GM11168 (cell line): ENCODE results near the gene GNGT2.
"Not testable (repeated sequence)": the region's sequence is repeated elsewhere in the genome, so short reads cannot be mapped to it uniquely, and the experiment has no call there.

ENCODE experiments used
- in situ Hi-C: fragments of 300-500 bp; cut with MboI; formaldehyde crosslinking; loops from one replicate; pipeline ENCODE4 v1.12.0; 2022; ENCODE audit warnings: low sequenced_read_pairs; ENCODE audit not compliant: unreplicated experiment

The GNGT2 gene

GRCh38 chr17:49183341-49183740 lies 27.0 kb downstream of the GNGT2 start:
- in situ Hi-C loops, result no loop called here

- in situ Hi-C loops, result no loop called here
Observed at GRCh38 chr17:49180998-49181635, 29.3 kb downstream of the GNGT2 start.

DNA sequence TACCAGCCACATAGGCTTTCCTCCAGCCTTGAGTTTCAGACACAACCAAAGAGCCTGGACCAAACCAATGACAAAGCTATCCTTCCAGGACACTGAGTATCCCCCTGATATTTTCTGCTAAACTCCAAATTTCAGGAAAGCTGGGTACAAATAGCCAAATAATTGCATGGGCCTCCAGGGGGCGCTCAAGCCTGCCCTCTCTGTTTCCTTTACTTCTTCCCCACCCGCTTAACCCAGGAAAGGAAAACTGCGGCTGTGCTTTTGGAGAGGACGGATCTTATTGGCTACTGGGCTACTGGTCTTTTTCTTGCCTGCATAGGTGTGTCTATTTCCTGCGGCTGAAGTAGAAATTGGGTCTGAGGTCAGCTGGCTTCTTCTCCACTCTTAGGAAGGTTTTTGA lies 30.1 kb downstream of the GNGT2 start:
- in situ Hi-C loops, result no loop called here

GRCh38 chr17:49175978-49176377 lies 34.4 kb downstream of the GNGT2 start:
- in situ Hi-C loops, result not testable (repeated sequence)

GRCh38 chr17:49170711-49171110 lies 39.7 kb downstream of the GNGT2 start:
- in situ Hi-C loops, result not testable (repeated sequence)

DNA sequence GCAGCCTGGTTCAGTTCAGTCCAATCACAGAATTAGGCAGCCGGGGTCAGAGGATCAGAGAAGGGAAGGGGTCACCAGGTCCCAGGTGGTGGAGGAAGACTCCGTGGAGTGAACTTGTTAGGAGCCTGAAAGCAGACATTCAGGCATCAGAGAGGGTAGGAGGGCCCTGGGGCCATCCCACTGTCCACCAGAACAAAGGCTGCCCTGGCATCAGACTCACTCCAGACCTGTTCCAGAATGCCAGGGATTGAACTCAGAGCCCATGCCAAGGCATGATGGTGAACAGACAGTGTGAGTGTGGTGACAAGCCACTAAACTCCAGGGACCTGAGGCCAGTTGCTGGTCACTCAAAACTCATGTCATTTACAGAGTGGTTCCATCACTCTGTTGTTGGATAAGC lies 40.2 kb downstream of the GNGT2 start:
- in situ Hi-C loops, result no loop called here

GRCh38 chr17:49168706-49169105 lies 41.7 kb downstream of the GNGT2 start:
- in situ Hi-C loops, result no loop called here

DNA sequence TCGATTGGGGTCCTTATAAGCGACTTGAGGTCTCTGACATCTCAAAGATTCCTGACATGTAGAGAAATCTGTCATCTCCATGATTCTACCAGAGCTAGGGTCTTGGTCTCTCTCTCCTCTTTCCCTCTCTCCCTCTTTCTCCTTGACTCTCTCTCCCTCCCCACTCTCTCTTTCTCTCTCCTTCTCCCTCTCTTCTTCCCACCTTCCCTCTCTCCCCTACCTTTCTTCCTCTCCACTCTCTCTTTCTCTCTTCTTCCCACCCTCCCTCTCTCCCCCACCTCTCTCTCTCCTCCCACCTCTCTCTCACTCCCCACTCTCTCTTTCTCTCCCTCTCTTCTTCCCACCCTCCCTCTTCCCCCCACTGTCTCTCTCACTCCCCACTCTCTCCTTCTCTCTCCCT lies 45.2 kb downstream of the GNGT2 start:
- in situ Hi-C loops, result no loop called here

GRCh38 chr17:49162866-49163265 lies 47.5 kb downstream of the GNGT2 start:
- in situ Hi-C loops, result no loop called here

DNA sequence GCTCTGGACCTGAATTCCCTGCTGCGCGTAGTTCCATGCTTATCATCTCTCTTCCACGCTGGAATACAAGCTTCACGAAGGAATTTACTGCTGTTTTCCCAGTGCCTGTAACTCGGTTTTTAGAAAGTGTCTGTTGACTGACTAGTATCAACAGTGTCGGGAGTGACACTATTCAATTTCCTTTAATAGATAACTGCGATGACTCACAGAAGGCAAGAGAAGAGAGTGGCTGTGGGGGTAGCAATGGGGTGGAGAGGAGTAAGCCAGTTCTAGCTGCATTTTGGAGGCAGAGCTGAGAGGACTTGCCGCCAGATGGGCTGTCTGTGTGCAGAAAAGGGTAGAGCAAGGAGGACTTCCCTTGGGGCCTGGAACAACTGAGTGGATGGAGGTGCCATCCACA lies 52.6 kb downstream of the GNGT2 start:
- in situ Hi-C loops, result no loop called here

DNA sequence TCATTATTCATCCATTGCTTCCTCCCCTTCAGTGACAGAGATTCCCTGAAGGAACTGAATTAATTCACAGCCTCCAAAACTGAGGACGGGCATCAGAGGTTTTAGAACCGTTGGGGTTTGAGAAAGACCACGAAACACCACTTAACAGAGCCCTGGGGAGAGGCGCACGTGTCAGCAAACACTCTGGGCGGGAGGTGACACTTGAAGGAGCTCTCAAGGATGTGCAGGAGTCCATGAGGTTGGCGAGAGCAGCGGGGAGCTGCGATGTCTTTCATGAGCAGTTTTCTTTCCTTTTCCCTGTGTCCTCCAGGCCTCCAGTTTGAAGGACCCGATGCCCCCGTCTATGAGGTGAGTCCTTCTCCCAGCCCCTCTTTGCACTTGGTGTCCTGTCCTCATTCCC lies 54.1 kb downstream of the GNGT2 start:
- in situ Hi-C loops, result no loop called here
